ENCODE results near the gene DDIAS.
"Not testable (repeated sequence)": the region's sequence is repeated elsewhere in the genome, so short reads cannot be mapped to it uniquely, and the experiment has no call there.

DDIAS gene

GRCh38 chr11:82892611-82893169 lies 8.8 kb upstream of the DDIAS start:
- no peak for DNase-seq

GRCh38 chr11:82895437-82896091 lies 6.0 kb upstream of the DDIAS start:
- DNase-seq, result no peak

GRCh38 chr11:82896183-82896582 lies 5.4 kb upstream of the DDIAS start:
- no peak for DNase-seq

GRCh38 chr11:82898241-82898640 lies 3.3 kb upstream of the DDIAS start:
- no peak for DNase-seq

DNA sequence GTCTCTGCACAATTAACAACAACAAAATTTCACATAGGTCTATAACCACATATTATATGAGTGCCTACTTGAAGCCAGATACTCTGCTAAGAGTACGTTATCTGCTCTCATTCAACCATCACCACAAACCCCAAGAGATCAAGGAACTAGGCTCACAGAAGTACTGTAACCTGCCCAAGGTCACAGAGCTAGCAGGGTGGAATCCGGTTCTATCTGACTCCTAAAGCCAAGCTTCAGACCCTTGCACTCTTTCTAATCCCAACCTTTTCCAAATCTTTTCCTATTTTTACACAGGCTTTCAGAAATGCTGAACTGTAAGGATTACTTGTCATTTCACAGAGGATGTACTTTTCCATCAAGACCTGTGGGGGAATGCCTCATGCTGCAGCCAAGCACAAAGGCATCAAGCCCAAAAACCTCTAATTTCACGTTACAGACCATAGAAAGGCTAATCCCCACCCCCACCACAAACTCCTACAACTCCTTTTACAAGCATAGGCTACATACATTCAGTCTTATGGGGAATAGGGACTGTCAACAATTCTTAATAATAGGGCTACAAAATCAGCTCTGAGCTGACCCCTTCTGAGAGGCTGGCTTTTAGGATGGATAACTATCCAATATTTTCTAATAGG lies 2.2 kb upstream of the DDIAS start:
- DNase-seq, result no peak

GRCh38 chr11:82899957-82900276 lies 1.6 kb upstream of the DDIAS start:
- DNase-seq, result no peak

GRCh38 chr11:82900277-82901164 lies 1.0 kb upstream of the DDIAS start, which contains the start of gene PRCP:
Gene PRCP, minus strand, starts transcription at chr11:82900430. Its CDS starts 28 bp downstream, at chr11:82900402.
- DNase-seq, result peak; percentile 92

GRCh38 chr11:82901922-82902485 lies 468 bp downstream of the DDIAS start:
- DNase-seq, result no peak

DNA sequence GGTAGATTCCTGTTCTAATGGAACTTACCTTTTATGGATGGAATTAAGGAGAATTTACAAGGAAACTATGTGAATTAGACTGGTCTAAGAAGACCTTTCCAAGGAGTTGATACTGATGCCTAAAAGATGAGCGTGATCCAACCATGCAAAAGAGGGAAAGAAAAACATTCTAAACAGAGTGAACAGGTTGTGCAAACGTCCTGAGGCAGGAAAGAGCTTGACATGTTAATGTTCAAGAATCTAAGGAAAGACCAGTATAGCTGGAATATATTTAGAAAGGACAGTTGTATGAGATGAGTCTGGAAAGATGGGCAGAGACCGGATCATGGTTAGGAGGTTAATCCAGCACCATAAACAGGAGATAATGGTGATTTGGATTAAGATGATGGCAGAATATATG lies 1.3 kb downstream of the DDIAS start:
- DNase-seq, result no peak

DNA sequence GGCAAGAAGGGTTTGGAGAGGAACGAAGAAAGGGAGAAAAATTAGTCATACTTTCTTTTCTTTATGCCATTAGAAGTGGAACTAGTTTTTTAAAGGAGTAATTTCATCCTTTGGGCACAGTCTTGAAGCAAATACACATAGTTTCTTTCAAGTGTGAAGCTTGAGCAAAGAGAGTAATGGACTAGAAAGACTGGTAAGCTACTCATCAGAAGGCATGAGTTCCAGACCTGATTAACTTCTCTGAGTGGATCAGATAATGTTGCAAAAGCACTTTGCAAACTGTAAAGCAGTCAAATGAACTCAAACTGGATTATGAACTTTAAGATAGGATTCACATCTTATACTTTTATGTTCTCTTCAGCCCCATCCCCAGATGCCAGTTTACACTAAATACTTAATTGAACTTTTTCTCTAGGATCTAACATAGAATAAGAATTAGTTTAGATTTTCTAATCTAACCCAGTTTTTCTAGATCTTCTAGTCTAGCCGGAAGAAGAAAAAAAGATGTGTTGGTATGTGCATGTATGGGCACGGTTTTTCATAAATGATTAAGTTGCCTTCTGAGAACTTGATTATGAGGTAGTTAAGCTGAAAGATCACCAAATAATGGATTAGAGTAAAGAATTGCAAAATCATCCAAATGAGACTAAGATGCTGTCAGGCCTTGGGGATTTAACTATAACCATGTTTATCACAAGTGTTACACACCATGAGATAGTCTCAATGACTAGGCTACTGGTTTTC lies 2.5 kb downstream of the DDIAS start:
- no peak for DNase-seq

- DNase-seq, result peak; percentile 74
Observed at GRCh38 chr11:82906236-82906635, 4.7 kb downstream of the DDIAS start.

GRCh38 chr11:82906931-82907330 lies 5.4 kb downstream of the DDIAS start:
- DNase-seq, result no peak

- no peak for DNase-seq
Observed at GRCh38 chr11:82907371-82907770, 5.8 kb downstream of the DDIAS start.

- no peak for DNase-seq
Observed at GRCh38 chr11:82908311-82908710, 6.8 kb downstream of the DDIAS start.

DNA sequence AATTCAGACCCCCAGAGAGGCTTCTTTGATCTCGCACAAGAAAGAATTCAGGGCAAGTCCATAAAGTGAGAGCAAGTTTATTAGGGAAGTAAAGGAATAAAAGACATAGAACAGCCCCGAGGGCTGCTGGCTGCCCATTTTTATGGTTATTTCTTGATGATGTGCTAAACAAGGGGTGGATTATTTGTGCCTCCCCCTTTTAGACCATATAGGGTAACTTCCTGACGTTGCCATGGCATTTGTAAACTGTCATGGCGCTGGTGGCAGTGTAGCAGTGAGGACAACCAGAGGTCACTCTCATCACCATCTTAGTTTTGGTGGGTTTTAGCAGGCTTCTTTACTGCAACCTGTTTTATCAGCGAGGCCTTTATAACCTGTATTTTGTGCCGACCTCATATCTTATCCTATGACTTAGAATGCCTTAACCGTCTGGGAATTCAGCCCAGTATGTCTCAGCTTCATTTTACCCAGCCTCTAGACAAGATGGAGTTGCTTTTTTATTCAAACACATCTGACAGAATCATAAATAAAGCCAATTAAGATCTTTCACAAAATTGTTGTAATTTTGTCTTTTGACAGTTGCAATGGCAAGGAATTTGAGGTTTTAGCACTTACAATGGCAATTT lies 7.6 kb downstream of the DDIAS start:
- DNase-seq, result no peak

- not testable (repeated sequence) for DNase-seq
Observed at GRCh38 chr11:82919786-82920185, 18.2 kb downstream of the DDIAS start.

DNA sequence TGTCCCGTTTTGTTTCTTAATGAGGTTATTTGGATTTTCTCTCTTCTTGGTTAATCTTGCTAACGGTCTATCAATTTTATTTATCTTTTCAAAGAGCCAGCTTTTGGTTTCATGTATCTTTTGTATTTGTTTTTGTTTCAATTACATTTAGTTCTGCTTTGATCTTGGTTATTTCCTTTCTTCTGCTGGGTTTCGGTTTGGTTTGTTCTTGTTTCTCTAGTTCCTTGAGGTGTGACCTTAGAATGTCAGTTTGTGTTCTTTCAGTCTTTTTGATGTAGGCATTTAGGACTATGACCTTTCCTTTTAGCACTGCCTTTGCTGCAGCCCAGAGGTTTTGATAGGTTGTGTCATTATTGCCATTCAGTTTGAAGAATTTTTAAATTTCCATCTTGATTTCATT lies 18.7 kb downstream of the DDIAS start:
- DNase-seq, result not testable (repeated sequence)

GRCh38 chr11:82922396-82923173 lies 21.0 kb downstream of the DDIAS start:
- DNase-seq, result not testable (repeated sequence)

- DNase-seq, result no peak
Observed at GRCh38 chr11:82924522-82925224, 23.1 kb downstream of the DDIAS start.

GRCh38 chr11:82927264-82927880 lies 25.8 kb downstream of the DDIAS start:
- peak; percentile 72 for DNase-seq

All from HCEC 1CT (cell line).